HG03066 (cell line): ENCODE measurements around the gene ZMIZ1.

Source experiments
- ATAC-seq: cut with Tn5 transposase; IDR thresholded peaks from one replicate; pipeline ENCODE4 v1.9.1; 2021; ENCODE audit warnings: low read depth; ENCODE audit not compliant: unreplicated experiment

The ZMIZ1 gene

DNA sequence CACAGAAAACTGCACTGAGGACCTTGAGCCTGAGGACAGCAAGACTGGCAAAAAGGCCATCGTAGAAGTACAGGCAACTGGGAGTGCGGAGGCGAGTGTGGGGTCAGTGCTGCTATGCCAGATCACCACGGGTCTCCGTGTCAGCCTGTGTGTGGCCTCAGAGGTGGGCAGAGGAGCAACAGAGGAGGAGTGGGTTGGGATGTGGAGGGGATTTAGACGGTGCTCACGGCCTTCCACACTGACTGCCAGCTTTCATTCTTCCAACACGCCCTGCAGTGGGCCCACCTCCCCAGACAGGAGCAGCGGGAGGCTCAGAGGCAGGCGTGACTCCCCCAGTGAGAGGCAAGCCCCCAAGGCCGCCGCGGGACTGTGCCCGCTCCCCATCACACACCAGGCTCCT lies 17.0 kb upstream of the ZMIZ1 start:
- ATAC-seq = no peak

DNA sequence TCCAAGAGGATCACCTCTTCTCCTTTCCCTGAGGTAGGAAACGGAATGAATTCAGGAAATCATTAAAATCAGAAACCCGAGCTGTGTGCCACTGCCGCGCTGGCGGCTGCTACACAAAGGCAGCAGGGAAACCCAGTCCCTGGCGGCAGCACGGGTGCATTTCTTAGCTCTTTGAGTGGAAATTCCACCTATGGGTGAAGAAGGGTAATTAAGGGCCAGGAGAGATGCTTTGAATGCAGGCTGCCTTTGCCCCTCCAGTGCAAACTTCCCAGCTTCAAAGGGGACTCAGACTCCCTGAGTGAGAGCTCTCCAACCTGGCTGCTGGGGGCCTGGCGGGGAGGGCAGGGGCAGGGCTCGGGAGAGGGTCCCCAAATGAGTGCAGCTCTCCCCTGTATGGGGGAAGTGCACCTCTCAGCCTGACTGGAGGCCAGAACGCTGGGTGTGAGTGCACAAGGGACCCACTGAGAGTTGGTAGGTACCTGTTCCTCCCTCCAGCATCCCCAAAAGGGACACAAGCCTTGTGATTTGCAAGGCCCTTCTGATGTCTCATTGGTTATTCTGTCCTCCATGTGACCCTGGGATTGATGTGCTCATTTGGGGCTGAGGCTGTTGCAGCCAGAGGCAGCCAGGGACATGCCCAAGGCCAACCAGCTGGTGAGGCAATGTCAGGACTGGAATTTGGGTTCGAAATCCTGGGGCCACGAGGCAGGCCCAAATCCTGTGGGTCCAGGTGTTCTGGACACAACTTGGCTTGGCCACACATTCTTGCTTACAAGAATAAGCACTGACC lies 16.3 kb upstream of the ZMIZ1 start:
- ATAC-seq = no peak

DNA sequence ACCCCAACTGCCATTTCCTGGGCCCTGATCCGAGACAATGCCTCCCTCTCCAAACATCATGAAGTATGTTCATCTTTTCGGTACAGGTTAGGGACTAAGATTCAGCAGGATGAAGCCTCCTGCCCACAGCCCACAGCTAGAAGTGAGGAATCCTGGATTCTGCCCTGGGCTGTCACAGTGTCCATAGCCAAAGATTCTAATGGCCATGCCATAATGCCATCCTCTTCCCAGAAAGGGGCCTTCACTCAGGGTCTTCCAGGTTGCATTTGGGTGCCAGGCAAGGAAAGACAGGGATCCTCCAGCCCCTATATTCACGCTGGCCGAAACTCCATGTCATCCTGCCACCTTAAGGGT lies 15.7 kb upstream of the ZMIZ1 start:
- no peak for ATAC-seq

DNA sequence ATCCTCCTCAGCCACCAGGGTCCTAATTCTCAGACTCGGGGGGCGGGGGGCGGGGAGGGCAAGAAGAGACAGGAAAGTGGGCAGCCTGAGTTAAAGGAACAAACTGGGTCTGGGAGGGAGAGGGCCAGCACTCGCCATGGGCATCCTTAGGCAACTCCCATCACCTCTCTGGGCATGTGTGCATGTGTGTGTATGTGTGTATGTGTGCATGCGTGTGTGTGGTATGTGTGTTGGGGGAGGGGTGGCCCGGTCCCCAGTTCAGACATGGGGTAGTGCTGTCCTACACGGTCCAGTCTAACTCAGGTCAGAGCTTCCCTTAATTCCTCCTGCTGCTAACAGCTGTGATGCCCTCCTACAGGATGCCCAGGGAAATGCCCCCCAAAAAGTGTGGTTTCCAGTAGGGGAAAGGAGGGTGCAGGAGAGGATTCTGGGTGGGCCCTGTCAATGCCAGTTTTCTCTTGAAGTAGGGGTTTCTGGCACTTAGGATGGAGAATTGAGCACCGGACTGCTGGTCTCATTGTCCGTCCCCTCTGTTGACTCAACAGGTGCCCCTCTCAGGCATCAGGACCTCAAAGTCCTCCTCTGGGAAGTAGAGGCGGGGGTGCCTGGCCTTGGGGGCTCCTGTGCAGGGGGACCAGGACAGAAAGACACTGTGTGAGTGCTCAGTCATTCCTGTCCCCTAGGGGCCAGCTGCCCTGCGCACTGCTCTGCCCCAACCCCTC lies 15.1 kb upstream of the ZMIZ1 start:
- ATAC-seq = no peak

DNA sequence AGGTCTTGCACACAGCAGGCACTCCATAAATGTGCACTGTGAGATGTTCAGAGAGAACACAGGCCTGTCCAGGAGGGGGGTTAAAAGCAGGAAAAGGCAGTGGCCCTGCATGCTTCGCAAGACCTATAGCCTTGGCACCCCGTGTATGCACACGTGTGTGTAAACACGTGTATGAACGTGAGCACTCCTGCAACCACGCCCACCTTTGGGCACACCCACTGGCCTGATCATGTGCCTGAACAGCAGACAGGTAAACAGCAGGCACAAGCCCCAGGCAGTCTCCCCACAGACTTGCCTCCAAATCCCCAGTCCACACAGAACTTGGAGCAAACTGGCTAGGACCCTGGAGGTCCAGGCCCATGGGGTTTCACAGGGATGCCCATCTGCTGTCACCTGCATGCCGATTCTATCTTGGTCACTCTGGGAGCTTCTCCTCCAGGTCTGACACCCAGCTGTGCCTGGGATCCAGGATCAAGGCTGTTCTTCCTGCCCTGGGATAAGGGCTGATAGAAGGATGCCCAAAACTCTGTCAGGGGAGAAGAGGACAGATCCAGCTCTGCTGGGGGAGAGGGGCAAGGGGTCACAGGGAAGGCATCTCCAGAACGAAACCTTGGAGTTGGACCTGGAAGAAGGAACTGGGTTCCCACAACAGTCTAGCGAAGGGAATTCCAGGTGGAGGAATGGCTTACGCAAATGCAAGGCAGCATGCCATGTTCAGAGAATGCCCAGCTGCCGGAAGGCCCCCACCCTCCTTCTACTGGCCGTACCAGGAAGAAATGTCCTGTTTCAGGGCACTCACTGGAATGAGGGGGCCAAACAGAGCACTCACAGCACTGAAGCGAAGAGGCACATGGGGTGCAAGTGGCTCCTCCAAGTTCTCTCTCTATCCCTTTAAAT lies 14.3 kb upstream of the ZMIZ1 start:
- no peak for ATAC-seq

DNA sequence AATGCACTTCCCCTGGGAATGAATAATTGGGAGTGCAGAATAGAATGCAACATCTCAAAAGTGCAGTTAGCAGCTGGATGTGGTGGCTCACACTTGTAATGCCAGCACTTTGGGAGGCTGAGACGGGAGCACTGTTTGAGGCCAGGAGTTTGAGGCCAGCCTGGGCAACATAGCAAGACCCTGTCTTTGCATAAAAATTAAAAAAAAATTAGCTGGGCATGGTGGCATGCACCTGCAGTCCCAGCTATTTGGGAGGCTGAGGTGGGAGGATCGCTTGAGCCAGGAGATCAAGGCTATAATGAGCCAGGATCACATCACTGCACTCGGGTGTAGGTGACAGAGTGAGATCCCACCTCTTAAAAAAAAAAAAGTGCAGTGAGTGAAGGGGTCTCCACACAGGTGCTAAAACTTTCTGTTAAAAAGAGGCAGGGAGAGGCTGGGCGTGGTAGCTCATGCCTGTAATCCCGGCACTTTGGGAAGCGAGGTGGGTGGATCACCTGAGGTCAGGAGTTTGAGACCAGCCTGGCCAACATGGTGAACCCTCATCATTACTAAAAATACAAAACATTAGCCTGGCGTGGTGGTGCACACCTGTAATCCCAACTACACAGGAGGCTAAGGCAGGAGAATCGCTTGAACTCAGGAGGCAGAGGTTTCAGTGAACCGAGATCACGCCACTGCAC lies 13.5 kb upstream of the ZMIZ1 start:
- ATAC-seq = no peak

DNA sequence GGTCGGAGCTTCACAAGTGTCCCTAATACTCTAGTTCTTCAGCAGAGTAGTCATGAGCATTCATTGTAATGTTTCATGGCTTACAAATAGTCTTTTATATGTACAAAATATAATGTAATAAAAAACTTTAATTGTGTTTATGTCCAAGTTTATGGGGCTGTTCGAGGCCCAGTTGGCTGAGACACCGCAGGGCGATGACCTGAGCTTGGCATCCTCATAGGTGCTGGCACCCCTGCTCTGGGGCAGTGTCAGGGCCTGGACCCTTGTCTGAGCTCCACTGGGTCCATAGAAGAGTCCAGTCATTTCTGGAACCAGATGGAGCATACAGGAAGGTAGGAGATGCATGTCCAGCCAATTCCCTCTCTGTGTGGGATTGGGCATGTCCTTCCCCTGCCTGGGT lies 12.9 kb upstream of the ZMIZ1 start:
- no peak for ATAC-seq

DNA sequence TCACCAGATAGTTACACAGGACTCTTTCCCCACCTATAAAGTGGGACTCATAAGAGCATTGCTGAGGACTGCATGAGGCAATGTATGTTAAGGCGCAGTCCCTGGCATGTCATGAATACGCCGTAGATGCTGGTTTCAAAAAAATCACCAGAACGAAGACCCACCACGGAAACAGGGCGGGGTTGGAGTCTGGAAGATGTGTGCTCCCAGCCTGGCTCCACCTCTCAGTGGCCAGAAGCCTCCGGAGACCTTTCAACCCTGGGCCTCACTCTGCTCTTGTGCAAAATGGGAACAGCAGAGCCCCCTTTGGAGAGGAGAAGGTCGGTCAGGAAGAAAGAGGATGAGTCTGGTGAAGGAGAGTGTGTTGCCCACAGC lies 12.4 kb upstream of the ZMIZ1 start:
- no peak for ATAC-seq

DNA sequence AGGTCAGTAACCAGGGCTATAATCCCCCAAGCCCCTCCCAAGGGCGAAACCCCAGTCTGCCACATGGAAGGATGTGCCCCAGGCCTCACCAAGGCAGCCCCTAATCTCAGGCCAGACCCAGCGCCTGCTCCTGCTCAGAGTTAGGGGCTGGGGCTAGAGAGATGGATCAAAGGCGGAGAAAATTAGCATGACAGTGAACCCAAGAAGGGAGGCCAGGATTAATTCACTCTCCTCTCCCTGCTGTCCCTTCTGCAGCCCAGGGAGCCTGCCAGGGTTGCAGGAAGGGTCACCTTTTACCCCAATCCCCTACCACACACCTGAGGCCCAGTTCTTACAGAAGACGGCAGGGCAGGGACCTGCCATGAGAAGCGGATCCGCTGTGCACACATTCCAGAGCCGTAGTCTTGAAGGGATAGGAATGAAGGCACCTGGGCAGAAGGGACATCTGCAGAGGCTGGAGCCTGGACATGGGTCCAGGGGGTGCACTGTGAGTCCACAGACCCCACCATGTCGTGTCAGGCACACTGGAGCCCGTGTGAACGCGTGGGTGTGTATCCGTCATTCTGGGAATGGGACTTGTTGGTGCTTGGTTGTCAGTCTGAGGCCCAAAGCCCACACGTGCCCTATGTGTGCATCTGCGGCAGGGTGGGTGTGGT lies 11.9 kb upstream of the ZMIZ1 start:
- no peak for ATAC-seq

DNA sequence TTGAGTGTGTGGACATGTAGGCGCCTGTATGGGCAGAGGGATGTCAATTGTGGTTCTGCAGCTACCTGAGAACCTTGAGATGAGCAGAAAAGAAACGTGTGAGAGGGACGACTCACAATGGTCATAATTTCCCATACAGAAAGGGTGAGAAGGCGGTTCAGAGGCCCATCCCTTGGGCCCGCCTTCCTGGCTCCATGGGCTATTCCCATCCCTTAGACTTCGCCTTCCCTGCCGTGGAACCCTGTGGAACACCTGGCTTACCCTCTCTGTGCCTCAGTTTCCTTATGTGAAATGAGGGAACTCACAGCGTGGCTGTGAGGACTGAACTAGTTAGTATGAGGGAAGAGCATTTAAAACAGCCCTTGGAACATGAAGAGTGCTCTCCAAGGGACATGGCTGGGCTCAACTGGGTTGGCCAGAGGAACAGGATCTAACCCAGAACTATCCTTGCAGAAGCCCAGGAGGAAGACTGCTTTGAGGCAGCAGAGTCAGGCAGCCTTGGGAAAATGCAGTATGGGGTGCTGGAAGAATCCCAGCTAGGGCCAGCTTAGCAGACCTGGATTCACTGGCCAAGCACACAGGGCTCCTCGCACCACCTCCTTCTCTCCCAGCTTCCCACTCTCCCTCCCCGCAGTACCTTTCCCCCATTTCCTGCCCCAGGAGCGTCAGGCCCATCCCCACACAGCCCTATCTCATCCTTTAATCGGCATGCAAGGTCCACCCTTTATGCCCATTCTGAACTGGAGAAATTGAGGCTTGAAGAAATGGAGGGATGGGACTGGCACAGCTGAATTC lies 11.1 kb upstream of the ZMIZ1 start:
- no peak for ATAC-seq

DNA sequence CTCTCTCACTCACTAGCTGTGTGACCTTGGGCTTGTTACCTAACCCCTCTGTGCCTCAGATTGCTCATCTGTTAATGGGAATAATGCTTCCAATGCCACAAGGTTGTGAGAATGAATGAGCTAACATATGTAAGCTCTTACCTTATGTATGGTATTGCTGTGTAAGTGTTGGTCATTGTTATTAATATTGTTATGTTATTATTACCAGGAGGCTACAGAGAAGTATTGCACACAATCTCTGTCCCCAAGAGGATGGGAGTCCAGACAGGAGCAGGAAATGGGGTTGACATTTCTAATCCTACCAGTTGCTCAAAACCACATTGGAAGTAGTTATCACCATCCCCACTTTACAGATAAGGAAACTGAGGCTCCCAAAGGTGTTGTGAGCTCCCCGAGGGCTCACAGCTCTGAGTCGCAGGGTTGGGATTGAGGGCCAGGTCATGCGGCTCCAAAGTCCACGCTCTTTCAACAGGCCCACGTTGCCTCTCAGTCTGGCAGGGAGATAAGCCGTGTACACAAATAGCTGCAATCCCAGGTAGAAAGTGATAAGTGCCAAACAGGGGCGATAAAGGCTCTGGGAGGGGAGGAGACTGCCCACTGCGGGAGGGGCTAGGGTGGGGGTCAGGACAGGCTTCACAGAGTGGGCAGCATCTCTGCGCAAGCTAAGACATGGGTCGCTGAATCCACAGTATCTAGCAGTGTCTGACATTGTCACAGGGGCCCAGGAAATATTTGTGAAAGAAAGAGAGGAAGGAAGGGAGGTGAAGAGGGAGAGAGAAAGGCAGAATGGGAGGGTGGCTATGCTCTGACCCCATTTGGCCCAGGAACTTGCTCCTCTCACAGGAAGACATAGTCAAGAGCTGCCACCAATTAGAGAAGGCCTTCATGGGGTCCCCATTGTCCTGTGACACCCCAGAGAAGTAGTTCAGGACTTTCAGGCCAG lies 9.6 kb upstream of the ZMIZ1 start:
- no peak for ATAC-seq

GRCh38 chr10:79059859-79060379 lies 8.8 kb upstream of the ZMIZ1 start:
- no peak for ATAC-seq

GRCh38 chr10:79060641-79061255 lies 8.0 kb upstream of the ZMIZ1 start:
- no peak for ATAC-seq

DNA sequence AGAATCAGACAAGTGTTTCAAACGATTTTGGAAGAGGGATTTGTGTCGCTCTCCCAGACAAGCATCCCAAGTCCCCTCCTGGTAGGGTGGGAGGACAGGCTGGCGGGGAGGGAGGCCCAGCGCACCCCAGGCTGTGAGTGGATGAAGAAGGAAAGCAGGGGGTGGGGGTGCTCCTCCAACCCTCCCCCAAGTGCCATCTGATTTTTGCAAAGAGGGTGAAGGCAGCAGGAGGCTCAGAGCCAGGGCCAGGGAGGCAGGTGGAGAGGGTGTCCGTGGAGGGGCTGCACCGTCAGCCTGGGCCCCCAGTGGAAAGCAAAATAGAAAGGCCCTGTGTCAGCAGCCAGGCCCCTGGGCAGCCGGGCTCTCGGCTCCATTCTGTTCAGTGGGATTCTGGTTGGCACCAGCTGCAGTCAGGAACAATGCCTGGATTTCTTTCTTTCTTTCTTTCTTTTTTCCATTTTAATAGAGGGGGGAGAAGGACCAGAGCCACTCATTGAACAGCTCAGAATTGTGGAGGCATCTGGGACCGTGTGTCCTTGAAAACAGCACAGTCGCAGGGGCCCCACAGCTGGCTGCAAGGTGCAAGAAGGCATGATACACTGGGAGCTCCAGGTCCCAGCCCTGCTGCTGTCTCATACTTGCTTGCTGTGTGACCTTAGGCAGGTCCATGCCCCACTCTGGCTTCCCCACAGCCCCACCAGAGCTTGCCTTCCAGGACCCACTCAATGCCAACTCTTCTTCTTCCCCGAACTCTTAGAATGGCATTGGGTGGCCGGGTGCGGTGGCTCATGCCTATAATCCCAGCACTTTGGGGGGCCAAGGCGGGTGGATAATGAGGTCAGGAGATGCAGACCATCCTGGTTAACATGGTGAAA lies 7.1 kb upstream of the ZMIZ1 start:
- ATAC-seq = no peak

GRCh38 chr10:79063071-79063491 lies 5.7 kb upstream of the ZMIZ1 start:
- no peak for ATAC-seq

- ATAC-seq = no peak
These were observed 4.9 kb upstream of the ZMIZ1 start for GRCh38 chr10:79063661-79064492.
